ENCODE results near the gene PRKAG3. TPM values are rescaled to one million over a fixed set of nuclear protein-coding genes. Genes with fewer than 3 reads are reported as not detected.
"Not testable (repeated sequence)": the region's sequence is repeated elsewhere in the genome, so short reads cannot be mapped to it uniquely, and the experiment has no call there.

PRKAG3 gene
- total and polyA plus RNA-seq, 2 donors: 1.2 TPM; not detected in 1

DNA sequence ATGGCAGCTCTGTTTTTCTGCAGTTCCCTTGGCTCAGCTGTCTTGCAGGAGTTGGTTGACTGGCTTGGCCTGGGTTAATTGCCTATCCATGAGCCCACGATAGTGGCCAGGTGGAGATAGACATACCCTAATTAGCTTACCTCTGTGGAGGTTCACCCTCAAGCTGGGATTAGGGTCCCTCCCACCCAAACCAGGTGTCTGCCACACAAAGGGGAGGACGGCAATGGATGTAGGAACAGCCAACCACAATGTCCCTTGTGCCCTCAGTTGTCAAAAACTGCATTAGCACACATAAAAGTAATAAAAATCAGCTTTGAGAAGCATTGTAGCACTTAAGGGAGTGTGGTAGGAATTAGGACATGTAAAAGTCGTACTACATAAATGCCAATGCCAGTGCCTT is 45.5 kb downstream of the PRKAG3 start:
- 89% methylated on average over 3 of the region's 3 CpGs for WGBS
- DNase-seq (ENCODE audit: extremely low spot score): no peak
- no peaks in the 10 kb centered on the region for H3K36me3 ChIP-seq (ENCODE audit: insufficient read depth)
- H3K4me3 ChIP-seq (ENCODE audit: low read depth, low read length): no peak overlapping the region
- no peak overlapping the region for H3K27ac ChIP-seq (ENCODE audit: low read depth)
- no peaks in the 10 kb centered on the region for H3K4me1 ChIP-seq (ENCODE audit: insufficient read depth)

DNA sequence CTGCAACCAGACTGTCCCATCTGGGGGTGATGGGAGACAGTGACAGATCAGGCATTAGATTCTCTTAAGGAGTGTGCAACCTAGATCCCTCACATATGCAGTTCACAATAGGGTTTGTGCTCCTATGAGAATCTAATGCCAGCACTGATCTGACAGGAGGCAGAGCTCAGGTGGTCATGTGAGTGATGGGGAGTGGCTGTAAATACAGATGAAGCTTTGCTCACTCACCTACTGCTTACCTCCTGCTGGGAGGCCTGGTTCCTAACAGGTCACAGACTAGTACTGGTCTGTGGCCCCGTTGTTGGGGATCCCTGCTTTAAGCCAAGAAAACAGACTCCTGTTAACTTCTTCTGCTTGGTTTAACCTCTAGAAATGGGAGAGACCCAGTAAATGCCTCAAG is 46.5 kb downstream of the PRKAG3 start:
- H3K4me3 ChIP-seq (ENCODE audit: low read depth, low read length): no peak overlapping the region
- H3K27ac ChIP-seq (ENCODE audit: low read depth): no peak overlapping the region
- no peak for DNase-seq (ENCODE audit: extremely low spot score)
- no peaks in the 10 kb centered on the region for H3K36me3 ChIP-seq (ENCODE audit: insufficient read depth)
- H3K4me1 ChIP-seq (ENCODE audit: insufficient read depth): no peaks in the 10 kb centered on the region
- WGBS: 53% methylated on average over 1 of the region's 1 CpG

DNA sequence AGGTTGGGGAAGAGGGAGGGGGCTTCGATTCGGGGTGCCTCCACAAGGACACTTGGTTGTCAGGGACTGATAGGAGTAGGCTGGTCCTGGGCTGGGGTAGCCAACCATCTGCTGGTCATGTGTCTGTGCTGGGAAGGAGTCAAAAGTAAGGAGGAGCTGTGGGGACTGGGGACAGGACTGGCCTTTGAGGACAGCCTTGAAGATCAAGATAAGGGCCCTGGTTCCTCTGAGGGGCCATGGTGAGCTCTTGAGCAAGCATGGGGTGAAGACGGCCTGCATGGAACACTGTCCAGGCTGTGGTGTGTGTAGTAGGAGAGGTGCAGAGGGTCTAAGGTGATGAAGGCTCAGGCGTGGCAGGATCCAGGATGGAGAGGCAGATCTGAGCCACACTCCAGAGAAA is 47.9 kb downstream of the PRKAG3 start:
- H3K36me3 ChIP-seq (ENCODE audit: insufficient read depth): no peaks in the 10 kb centered on the region
- WGBS: 95% methylated on average over 4 of the region's 4 CpGs
- H3K27ac ChIP-seq (ENCODE audit: low read depth): no peak overlapping the region
- H3K4me1 ChIP-seq (ENCODE audit: insufficient read depth): no peaks in the 10 kb centered on the region
- H3K4me3 ChIP-seq (ENCODE audit: low read depth, low read length): no peak overlapping the region
- DNase-seq (ENCODE audit: extremely low spot score): no peak

DNA sequence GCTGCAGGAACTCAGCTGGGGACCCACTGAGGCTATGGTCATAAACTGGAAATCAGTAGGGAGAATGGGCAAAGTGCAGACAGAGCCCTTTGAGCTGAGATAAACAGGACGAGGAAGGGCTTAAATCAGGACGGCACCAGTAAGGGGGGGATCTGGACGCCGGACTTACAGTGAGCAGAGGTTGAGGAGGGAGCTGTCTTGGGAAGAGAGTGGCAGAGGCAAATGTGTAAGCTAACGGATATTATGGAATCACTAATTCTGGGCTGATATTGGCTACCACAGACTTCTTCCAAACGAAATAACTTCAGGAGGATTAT is 49.1 kb downstream of the PRKAG3 start:
- H3K36me3 ChIP-seq (ENCODE audit: insufficient read depth): no peaks in the 10 kb centered on the region
- WGBS: 19% methylated on average over 6 of the region's 6 CpGs
- peak overlapping the region; percentile 85 for H3K27ac ChIP-seq (ENCODE audit: low read depth)
- no peaks in the 10 kb centered on the region for H3K4me1 ChIP-seq (ENCODE audit: insufficient read depth)
- H3K4me3 ChIP-seq (ENCODE audit: low read depth, low read length): peak overlapping the region; percentile 67
- no peak for DNase-seq (ENCODE audit: extremely low spot score)

DNA sequence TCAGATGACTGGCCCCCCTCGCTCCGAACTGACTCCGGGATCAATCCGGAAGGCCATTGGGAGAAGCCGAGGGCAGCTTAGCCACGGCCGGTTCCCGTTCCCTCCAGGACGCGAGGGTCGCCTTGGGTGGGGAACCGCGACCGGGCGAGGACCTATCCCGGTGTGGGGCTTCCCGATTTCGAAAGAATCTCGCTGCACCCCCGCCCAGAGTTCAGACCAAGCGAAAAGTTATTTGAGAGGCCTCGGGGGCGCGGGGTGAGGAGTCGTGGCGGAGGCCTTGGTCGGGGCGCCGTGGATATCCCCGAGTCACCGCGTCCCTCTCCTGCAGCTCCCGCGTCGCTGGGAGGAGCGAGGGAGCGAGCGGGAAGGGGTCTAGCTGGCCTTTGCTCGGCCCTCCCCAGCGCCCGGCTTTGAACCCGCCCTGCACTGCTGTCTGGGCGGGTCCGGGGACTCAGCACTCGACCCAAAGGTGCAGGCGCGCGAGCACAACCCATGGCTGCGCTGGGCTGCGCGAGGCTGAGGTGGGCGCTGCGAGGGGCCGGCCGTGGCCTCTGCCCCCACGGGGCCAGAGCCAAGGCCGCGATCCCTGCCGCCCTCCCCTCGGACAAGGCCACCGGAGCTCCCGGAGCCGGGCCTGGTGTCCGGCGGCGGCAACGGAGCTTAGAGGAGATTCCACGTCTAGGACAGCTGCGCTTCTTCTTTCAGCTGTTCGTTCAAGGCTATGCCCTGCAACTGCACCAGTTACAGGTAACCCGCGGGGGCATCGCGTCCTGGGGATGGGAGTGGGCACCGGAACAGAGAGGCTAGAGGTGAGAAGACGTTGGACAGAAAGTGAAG is 49.7 kb downstream of the PRKAG3 start, which contains the start of gene CYP27A1:
Gene CYP27A1 (plus strand): TSS at position 457 of the 837 bp plus-strand sequence. CDS start 36 bp downstream, at position 493.
- peak within 1 kb of the TSS; percentile 85 for H3K27ac ChIP-seq (ENCODE audit: low read depth)
- no peaks in the 10 kb centered on the region for H3K4me1 ChIP-seq (ENCODE audit: insufficient read depth)
- no peaks in the 10 kb centered on the region for H3K36me3 ChIP-seq (ENCODE audit: insufficient read depth)
- DNase-seq (ENCODE audit: extremely low spot score): no peak
- 1% methylated on average over 76 of the region's 76 CpGs for WGBS
- peak within 1 kb of the TSS; percentile 67 for H3K4me3 ChIP-seq (ENCODE audit: low read depth, low read length)

DNA sequence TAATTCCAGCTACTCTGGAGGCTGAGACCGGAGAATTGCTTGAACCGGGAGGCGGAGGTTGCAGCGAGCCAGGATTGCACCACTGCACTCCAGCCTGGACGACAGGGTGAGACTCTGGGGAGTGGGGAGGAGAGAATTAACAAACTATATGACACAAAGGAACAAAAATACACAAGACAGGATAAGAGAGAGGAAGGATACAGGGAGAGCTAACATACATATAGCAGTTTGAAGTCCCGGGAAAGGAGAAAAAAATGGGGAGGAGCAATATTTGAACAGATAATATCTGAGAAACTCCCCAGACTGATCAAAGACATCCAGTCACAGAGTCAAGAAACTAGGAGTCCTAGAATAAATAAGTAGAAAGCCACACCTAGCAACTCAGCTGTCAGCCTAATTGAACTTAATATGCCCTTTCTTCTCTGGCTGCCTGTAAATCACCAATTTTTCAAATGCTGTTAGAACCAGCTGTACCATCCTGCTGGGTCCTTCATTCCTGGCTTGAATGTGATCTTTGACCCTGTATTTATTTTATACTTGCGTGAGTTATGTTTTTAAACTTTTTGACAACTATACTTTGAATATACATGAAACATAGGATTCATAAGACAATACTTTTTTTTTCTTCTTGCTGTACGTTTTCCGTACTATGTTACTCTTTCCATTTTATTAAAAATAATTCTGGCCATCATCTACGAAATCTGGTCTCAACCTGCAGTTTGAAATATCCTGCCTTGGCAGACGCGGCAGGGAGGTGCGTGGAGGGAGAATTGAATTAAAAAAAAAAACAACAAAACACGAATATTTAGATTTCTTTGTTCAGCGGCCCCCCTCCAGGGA is 50.5 kb downstream of the PRKAG3 start:
- DNase-seq (ENCODE audit: extremely low spot score): no peak
- Histone ChIP-seq H3K4me1 (ENCODE audit: insufficient read depth) (no peaks in the 10 kb centered on the region), H3K36me3 (ENCODE audit: insufficient read depth) (no peaks in the 10 kb centered on the region), H3K4me3 (ENCODE audit: low read depth, low read length) (peak overlapping the region; percentile 67), H3K27ac (ENCODE audit: low read depth) (peak overlapping the region; percentile 85)
- 38% methylated on average over 15 of the region's 15 CpGs for WGBS

DNA sequence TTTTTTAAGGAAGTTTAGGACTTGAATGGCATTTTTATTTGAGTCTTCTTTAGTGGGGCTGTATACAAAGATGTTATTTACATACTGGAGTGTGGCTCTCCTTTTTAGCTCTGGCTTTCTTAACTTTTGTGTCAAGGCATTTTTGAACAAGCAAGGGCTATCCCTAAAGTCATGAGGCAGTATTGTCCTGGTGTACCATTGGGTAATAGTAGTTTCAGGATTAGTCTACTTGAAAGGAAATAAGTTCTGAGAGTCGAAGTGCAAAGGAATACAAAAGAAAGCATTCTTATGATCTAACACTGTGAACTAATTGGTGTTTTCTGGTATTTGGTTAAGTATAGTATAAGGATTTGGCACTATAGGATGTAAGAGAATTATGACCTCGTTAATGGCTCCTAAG is 51.6 kb downstream of the PRKAG3 start:
- 67% methylated on average over 2 of the region's 2 CpGs for WGBS
- no peak overlapping the region for H3K27ac ChIP-seq (ENCODE audit: low read depth)
- no peak for DNase-seq (ENCODE audit: extremely low spot score)

DNA sequence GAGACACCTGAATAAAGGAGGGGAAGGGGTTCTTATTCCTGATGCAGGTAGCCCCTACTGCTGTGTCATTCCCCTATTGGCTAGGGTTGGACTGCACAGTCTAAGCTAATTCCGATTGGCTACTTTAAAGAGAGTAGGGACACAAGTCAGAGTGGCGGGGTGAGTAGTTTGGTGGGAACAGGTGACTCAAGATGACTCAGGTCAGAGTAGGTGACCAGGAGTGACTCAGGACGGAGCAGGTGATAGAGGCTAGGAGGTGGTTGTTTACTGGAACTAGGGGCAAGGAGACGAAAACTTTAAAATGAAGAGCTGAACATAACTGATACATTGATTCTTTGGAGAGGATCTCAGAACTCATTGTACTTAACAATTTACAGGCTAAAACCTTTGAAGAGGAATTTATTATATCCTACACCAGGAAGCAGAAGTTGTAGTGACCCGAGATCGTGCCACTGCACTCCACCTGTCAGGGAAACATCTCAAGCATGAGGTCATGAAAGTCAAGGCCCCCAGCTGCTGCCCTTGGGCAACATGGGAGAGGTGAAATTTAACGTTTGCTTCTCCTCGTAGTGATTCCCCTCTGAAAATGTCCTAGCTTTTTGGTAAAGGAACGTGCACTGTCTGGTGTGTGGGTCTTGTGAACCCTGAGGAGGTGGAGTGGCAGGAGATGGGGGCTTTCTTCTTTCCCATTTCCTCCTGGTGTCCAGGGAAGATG is 54.2 kb downstream of the PRKAG3 start:
- no peak for DNase-seq (ENCODE audit: extremely low spot score)
- 89% methylated on average over 9 of the region's 9 CpGs for WGBS

More for the DNA sequence above, 51.6 kb downstream of the PRKAG3 start:
- H3K4me1 ChIP-seq (ENCODE audit: insufficient read depth): no peaks in the 10 kb centered on the region
- H3K4me3 ChIP-seq (ENCODE audit: low read depth, low read length): no peak overlapping the region
- no peaks in the 10 kb centered on the region for H3K36me3 ChIP-seq (ENCODE audit: insufficient read depth)

DNA sequence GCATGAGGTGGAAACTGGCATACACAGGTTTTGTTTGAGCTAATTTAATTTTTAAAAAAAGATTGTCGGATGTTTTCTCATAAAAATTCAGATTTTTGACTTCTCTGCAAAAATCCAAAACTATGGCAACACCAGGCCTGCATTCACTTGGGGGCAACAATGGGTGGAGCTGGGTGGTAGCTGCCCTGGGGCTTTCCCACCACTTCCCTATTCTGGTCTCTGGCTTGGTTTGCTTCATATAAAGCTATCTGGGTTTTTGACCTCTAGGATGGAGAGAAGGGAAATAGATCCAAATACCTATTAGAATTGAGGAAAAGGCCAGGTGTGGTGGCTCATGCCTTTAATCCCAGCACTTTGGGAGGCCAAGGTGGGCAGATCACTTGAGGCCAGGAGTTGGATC is 55.1 kb downstream of the PRKAG3 start:
- WGBS: 99% methylated on average over 1 of the region's 1 CpG

More for the DNA sequence above, 54.2 kb downstream of the PRKAG3 start:
- Histone ChIP-seq H3K36me3 (ENCODE audit: insufficient read depth) (no peaks in the 10 kb centered on the region), H3K4me1 (ENCODE audit: insufficient read depth) (no peaks in the 10 kb centered on the region), H3K27ac (ENCODE audit: low read depth) (no peak overlapping the region), H3K4me3 (ENCODE audit: low read depth, low read length) (no peak overlapping the region)

DNA sequence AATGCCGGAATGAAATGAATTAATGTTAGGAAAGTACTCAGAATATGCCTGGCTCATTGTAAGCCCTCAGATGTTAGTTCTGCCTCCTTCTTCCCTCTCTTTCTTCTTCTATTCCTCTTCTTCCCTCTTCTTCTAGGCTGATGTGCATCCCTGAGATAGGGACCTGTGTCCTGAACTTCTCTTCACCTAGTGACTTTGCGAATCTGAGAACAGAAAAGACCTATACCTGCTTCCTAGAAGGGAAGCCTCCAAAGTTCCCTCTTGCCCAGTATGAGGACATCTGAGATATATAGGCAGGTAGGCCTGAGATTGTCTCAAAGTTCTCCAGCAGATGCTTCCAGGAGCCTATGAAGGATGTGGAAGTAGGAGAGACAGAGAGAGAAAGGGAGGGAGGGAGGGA is 57.7 kb downstream of the PRKAG3 start:
- no peak overlapping the region for H3K4me3 ChIP-seq (ENCODE audit: low read depth, low read length)
- H3K27ac ChIP-seq (ENCODE audit: low read depth): no peak overlapping the region
- WGBS: 97% methylated on average over 2 of the region's 2 CpGs
- no peaks in the 10 kb centered on the region for H3K36me3 ChIP-seq (ENCODE audit: insufficient read depth)
- H3K4me1 ChIP-seq (ENCODE audit: insufficient read depth): no peaks in the 10 kb centered on the region
- DNase-seq (ENCODE audit: extremely low spot score): no peak

More for the DNA sequence above, 55.1 kb downstream of the PRKAG3 start:
- H3K4me1 ChIP-seq (ENCODE audit: insufficient read depth): no peaks in the 10 kb centered on the region
- H3K4me3 ChIP-seq (ENCODE audit: low read depth, low read length): no peak overlapping the region
- no peak overlapping the region for H3K27ac ChIP-seq (ENCODE audit: low read depth)
- H3K36me3 ChIP-seq (ENCODE audit: insufficient read depth): no peaks in the 10 kb centered on the region
- DNase-seq (ENCODE audit: extremely low spot score): no peak

DNA sequence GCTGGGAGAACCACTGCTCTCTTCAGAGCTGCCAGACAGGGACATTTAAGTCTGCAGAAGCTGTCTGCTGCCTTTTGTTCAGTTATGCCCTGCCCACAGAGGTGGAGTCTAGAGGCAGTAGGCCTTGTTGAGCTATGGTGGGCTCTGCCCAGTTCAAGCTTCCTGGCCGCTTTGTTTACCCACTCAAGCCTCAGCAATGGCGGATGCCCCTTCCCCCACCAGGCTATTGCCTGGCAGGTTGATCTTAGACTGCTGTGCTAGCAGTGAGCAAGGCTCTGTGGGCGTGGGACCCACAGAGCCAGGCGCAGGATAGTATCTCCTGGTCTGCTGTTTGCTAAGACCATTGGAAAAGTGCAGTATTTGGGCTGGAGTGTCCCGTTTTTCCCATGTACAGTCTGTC is 58.8 kb downstream of the PRKAG3 start:
- not testable (repeated sequence) for H3K36me3 ChIP-seq (ENCODE audit: insufficient read depth); H3K4me1 ChIP-seq (ENCODE audit: insufficient read depth); DNase-seq (ENCODE audit: extremely low spot score); H3K4me3 ChIP-seq (ENCODE audit: low read depth, low read length); H3K27ac ChIP-seq (ENCODE audit: low read depth)
- WGBS: 91% methylated on average over 5 of the region's 5 CpGs
